Thoracic aorta (tissue), 2 donors: ENCODE data around the gene APH1B. TPM values are rescaled to one million over a fixed set of nuclear protein-coding genes. Genes with fewer than 3 reads are reported as not detected.

Experiments used
- ATAC-seq: fragments of 150-250 bp; one replicate; pipeline ENCODE4 v1.8.0; 2017; ENCODE audit warnings: low read depth; ENCODE audit not compliant: insufficient number of reproducible peaks, low FRiP score
- DNase-seq: peaks from one replicate; pipeline ENCODE4 v3.0.0-alpha.2; 2020; ENCODE audit warnings: low spot score
- H3K27ac ChIP-seq, 2 donors: fragments of 200-600 bp; sonication (generic); 1 replicate in 1 of 2; 2 replicates in 1 of 2; pipeline ENCODE4 v1.5.1; 2016; ENCODE audit warnings: mild to moderate bottlenecking in 2 of 2, moderate library complexity in 2 of 2
- H3K27me3 ChIP-seq: fragments of 200-600 bp; sonication (generic); replicated peaks from 2 replicates; pipeline ENCODE4 v1.6.0; 2016; ENCODE audit warnings: mild to moderate bottlenecking; ENCODE audit not compliant: insufficient read depth
- H3K36me3 ChIP-seq: fragments of 200-600 bp; sonication (generic); one replicate; pipeline ENCODE4 v1.5.1; 2016
- H3K4me1 ChIP-seq, 2 donors: fragments of 200-600 bp; sonication (generic); 1 replicate in 1 of 2; 2 replicates in 1 of 2; pipeline versions ENCODE4 v1.5.1 to v1.6.0; 2016; ENCODE audit warnings: low read depth in 2 of 2, mild to moderate bottlenecking in 1 of 2; ENCODE audit not compliant: control insufficient read depth in 1 of 2
- H3K4me3 ChIP-seq: fragments of 200-600 bp; sonication (generic); 2 replicates; pipeline ENCODE4 v1.5.1; 2016; ENCODE audit warnings: mild to moderate bottlenecking
- H3K9me3 ChIP-seq: fragments of 200-600 bp; sonication (generic); 2 replicates; pipeline ENCODE4 v1.5.1; 2016
- total RNA-seq, 2 donors: library from RNA; depleted of rRNA; stranded (reverse); fragments of >200 nt; gene quantifications; one replicate each; pipeline versions ENCODE4 v1.1.0 to v1.2.3, GENCODE V29; 2016
- TF ChIP-seq, protein P1 (sequence below): fragments of 200-600 bp; sonication (generic); IDR thresholded peaks from one replicate; pipeline ENCODE4 v1.5.1; 2019; ENCODE audit warnings: antibody characterized with exemption

The APH1B gene
- total RNA-seq, 2 donors from 2014 or later = 16.2 to 22.2 TPM

DNA sequence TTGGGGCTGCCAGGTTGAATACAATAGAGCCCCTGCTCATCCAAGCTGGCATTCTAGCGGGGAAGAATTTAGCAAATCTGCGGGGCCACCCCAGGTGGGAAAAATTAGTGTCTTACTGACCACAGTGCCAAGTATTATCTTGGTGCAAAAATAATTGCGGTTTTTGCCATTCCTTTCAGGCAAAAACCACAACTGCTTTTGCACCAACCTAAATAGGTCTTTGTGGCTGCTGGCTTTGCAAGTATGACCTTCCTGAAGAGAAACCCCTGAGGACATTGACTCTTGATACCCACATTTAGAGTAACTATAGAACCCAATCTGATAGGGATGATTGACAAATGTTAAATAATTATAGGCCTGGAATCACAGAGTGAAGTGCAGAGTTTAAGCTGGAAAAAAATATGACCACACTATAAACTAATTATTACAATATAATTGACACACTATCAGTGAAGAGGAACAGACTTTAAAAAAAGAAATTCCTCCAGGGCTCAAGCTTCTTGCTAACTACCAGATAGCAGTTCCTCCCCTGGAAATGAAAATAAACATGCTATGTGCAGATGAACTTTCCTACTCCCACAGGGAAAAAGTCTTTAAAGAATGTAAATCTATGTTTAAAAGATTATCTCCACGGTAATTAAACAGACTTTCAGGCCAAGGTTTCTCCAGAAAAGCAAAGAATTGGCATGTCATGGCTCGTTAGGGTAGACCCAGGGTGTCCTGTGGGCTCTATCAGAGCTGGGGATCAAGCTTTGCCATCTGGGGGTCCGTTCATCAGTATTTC lies 69.9 kb downstream of the APH1B start:
- H3K9me3 ChIP-seq = no peaks in the 10 kb centered on the region
- H3K4me1 ChIP-seq = peaks cover 10 to 26% of the 10 kb centered on the region in 2 donors
- TF ChIP-seq, protein P1, sequence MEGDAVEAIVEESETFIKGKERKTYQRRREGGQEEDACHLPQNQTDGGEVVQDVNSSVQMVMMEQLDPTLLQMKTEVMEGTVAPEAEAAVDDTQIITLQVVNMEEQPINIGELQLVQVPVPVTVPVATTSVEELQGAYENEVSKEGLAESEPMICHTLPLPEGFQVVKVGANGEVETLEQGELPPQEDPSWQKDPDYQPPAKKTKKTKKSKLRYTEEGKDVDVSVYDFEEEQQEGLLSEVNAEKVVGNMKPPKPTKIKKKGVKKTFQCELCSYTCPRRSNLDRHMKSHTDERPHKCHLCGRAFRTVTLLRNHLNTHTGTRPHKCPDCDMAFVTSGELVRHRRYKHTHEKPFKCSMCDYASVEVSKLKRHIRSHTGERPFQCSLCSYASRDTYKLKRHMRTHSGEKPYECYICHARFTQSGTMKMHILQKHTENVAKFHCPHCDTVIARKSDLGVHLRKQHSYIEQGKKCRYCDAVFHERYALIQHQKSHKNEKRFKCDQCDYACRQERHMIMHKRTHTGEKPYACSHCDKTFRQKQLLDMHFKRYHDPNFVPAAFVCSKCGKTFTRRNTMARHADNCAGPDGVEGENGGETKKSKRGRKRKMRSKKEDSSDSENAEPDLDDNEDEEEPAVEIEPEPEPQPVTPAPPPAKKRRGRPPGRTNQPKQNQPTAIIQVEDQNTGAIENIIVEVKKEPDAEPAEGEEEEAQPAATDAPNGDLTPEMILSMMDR = no peak
- no peak overlapping the region for H3K4me3 ChIP-seq
- H3K36me3 ChIP-seq = no peaks in the 10 kb centered on the region
- no peak overlapping the region for H3K27ac ChIP-seq
- ATAC-seq (no peak), DNase-seq (no peak)
- H3K27me3 ChIP-seq = no peaks in the 10 kb centered on the region

DNA sequence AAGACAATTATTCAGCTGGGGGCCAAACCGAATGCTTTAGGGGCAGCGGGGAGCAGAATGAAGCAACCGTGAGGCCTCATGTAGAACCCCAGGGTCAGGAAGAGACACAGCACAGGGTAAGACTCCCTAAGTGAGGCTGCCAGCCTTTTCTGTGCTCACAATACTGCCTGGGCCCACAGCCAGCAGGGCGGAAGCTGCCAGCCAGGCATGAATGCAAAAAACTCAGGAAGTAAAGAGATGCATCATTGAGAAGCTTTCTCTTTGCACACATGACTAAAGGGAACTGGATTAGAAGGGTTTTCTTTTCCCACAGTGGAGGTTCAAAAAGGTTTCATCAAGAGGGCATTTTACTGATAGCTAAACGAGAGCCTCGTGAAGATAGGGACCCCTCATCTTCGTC lies 71.0 kb downstream of the APH1B start:
- Histone ChIP-seq H3K9me3 (no peaks in the 10 kb centered on the region), H3K4me1 (peaks cover 10 to 26% of the 10 kb centered on the region in 2 donors), H3K27me3 (no peaks in the 10 kb centered on the region), H3K36me3 (no peaks in the 10 kb centered on the region), H3K27ac (peak overlapping the region in 1 of 2 donors; percentile 63), H3K4me3 (no peak overlapping the region)
- ATAC-seq (no peak), DNase-seq (no peak)
- TF ChIP-seq, protein P1 = no peak

DNA sequence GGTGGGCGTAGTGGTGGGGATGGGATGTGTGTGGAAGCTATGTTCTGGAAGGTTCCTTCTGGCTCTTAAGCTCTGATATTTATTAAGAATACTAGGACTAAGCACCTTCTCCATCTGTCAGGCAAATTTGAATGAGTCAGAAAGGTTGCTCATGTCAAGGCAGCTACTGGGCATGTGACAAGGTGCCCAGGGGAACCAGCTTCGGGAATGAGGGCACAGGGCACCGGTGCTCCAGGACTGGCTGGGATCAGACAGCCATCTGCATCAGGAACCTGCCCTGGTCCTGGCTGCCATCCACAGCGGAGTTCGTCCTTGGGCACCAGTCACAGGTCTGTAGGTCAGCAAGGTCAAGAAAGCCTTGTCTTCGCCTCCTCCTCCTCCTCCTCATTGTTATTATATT lies 71.8 kb downstream of the APH1B start:
- H3K27ac ChIP-seq = peak overlapping the region in 1 of 2 donors; percentile 63
- TF ChIP-seq, protein P1 = no peak
- H3K36me3 ChIP-seq = no peaks in the 10 kb centered on the region
- H3K27me3 ChIP-seq = no peaks in the 10 kb centered on the region
- H3K4me1 ChIP-seq = peaks cover 10 to 26% of the 10 kb centered on the region in 2 donors
- ATAC-seq (no peak), DNase-seq (no peak)
- H3K4me3 ChIP-seq = no peak overlapping the region
- H3K9me3 ChIP-seq = no peaks in the 10 kb centered on the region

DNA sequence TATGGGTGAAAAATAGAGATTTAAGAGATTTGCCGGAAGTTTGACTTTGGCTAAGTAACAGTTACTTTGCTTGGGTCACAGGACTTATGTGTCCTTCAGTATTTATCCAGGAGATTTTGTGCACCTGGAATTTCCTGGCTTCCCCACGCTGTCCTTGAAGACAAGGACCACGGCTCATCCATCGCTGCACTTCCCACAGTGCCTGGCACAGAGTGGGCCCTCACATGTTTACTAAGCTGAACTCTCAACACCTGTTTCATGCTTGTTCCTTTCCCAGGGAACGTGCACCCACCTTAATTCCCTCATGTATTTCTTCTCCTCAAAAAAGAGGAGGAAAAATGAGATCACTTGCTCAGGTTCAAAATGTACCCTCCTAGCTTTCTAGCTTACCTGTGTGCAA lies 72.2 kb downstream of the APH1B start:
- Histone ChIP-seq H3K27ac (peak overlapping the region; percentile 26 to 63), H3K4me1 (peaks cover 10 to 26% of the 10 kb centered on the region in 2 donors), H3K36me3 (no peaks in the 10 kb centered on the region), H3K9me3 (no peaks in the 10 kb centered on the region), H3K27me3 (no peaks in the 10 kb centered on the region), H3K4me3 (no peak overlapping the region)
- no peak for DNase-seq
- TF ChIP-seq, protein P1 = no peak
- no peak for ATAC-seq

DNA sequence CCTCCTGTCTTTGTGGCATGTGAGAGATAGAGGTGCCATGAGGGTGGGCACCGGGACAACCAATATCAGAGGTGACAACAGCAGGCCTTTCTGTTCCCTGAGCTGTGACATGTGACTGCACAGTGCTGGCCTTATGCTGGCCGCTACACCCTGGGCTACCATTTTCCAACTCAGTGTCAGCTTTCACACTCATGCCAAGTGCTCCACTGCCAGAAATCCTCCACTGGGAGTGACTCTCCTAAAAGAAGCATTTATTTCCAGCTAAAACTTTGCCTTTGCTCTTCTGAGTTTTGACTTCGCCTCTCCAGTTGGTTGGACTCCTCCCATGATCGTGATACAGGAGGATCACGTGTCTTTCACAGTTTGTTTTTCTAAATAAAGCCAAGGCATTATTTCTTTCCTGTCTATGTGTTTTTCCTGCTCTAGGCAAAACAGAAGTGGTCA lies 72.8 kb downstream of the APH1B start:
- Histone ChIP-seq H3K4me3 (no peak overlapping the region), H3K4me1 (peaks cover 10 to 26% of the 10 kb centered on the region in 2 donors), H3K27ac (peak overlapping the region; percentile 26 to 63), H3K36me3 (no peaks in the 10 kb centered on the region), H3K27me3 (no peaks in the 10 kb centered on the region), H3K9me3 (no peaks in the 10 kb centered on the region)
- no peak for DNase-seq
- TF ChIP-seq, protein P1 = no peak
- no peak for ATAC-seq
